Stimulated activated CD8-positive, alpha-beta memory T cell treated with anti-CD3 and anti-CD28 coated beads, Interleukin-12 subunit alpha, Interleukin-12 subunit beta, amount 100 ng/mL, for 4 hours (primary cell): ENCODE data around the gene PELI3.

Source experiments
- DNase-seq: peaks from one replicate; pipeline ENCODE4 v3.0.0-alpha.2; 2020; ENCODE audit warnings: low read depth

The PELI3 gene

DNA sequence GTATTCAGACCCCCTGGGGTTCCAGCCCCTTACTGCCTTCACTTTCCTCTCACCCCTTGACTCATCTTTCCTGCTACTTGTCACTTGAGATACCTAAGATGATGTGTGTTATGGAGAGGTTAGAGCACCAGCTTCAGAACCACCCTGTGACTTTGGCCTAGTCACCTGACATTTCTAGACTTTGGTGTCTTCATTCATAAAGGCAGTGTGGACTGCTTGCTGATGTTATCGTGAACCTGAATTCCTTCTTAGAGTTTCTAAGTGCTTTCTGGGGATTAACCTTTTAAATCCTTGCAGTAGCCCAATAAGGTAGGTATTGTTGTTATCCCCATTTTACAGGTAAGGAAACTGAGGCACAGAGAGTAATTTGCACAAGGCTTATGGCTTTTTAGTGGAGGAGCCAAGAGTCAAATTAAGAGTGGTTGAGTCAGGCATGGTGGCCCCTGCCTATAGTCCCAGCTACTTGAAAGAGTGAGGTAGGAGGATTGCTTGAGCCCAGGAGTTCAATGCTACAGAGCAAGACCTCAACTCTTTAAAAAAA is 38.6 kb downstream of the PELI3 start:
- DNase-seq, result no peak

DNA sequence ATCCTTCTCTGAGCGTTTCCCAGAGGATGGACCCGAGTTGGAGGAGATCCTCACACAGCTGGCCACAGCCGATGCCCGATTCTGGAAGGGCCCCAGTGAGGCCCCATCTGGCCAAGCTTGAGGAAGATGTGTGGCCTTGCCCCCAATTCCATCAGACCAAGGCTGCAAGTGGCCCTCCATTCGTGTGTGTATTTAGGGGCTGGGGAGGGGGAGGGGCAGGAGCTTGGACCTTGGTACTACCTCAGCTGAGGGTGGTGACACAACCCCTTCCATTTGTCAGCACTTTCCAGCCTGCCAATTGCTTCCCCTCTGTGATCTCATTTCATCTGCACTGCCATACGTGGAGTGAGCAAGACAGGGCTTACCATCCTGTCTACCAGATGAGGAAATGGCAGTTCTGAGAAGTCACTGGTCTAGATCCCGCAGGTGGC is 42.4 kb downstream of the PELI3 start:
- no peak for DNase-seq

DNA sequence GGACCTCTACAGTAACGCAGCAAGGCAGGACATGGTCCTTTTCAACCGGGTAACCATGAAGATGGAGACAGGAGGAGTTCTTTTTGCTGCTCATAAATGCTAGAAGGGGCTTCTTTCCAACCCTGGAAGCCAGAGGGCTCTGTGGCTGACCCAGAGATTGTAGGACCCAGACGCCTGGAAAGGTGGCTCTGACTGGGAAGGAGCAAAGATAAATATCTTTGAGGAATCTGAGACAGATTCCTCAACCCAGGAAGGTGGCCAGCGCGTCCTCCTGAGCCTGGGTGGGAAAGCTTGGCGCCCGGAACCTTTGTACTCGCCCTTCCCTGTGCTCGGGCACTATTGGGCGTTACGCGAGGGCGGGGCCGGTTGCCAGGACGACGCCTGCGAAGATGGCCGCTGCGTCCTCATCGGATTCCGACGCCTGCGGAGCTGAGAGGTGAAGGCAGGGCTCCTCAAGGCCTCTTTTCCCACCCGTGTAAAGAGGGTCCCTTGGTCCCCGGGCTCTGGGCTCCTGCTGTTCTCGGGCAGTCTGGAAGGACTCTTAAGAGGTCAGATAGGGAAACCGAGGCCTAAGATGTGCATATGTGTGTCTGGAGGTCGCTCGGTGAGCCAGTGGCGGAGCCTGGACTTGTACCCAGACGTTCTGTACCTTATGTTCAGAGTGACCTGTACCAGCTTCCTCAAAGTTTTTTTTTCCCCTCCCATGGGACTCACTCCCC is 43.7 kb downstream of the PELI3 start, which contains the start of gene BBS1:
TSS of gene BBS1 (plus strand) at position 365 of the 719 bp plus-strand sequence. CDS start at position 390, 25 bp downstream.
- DNase-seq, result peak; percentile 66

GRCh38 chr11:66510990-66511339 is 44.3 kb downstream of the PELI3 start:
- DNase-seq, result no peak

DNA sequence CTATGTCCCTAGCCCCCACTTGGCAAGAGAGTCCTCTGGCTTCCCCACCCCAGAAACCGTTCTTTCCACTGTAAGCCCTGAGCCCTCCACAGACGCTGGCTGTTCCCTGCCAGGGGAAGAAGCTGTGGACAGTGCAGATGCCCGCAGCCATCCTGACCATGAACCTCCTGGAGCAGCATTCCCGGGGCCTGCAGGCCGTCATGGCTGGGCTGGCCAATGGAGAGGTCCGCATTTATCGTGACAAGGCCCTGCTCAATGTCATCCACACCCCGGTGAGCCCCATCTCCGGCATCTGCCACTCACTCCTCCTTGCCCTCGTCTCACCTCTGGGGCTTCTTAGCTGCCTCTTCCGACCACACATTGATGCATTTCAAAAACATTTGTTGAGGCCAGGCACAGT is 56.9 kb downstream of the PELI3 start:
- DNase-seq, result no peak

DNA sequence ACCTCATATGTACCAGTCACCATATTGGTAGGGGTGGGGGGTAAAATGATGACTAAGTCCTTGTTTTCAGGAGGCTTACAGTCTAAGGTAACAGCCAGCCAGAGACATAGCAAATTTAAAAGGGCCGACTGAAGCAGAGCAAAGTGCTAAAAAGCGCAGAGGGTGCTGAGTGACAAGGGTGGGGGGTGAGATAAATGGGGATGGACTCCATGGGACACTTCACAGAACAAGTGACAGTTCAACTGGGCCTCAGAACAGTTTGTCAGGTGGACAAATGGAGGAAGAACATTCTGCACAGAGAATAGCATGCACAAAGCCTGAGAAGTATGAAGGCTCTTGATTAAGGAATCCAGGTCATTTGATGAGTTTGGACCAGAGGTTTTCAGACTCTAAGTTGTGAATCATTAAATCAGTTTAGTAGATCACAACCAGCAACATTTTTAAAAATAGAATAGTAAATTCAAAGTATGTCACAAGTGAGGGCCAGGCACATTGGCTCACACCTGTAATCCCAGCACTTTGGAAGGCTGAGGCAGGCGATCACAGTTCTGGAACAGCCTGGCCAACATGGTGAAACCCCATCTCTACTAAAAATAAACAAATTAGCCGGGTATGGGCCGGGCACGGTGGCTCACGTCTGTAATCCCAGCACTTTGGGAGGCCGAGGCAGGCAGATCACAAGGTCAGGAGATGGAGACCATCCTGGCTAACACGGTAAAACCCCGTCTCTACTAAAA is 57.8 kb downstream of the PELI3 start:
- no peak for DNase-seq
